CD4-positive, alpha-beta T cell treated with Interferon gamma for 1 hour (primary cell): Measurements from ENCODE around the gene TSPAN5.
"Not testable (repeated sequence)": the region's sequence is repeated elsewhere in the genome, so short reads cannot be mapped to it uniquely, and the experiment has no call there.

Experiments used
- DNase-seq: peaks from one replicate; pipeline ENCODE4 v3.0.0-alpha.2; 2020

TSPAN5 gene

GRCh38 chr4:98658287-98659105 lies at the start of gene TSPAN5:
TSPAN5 (minus strand) TSS chr4:98658611.
- DNase-seq: peak; percentile 82

DNA sequence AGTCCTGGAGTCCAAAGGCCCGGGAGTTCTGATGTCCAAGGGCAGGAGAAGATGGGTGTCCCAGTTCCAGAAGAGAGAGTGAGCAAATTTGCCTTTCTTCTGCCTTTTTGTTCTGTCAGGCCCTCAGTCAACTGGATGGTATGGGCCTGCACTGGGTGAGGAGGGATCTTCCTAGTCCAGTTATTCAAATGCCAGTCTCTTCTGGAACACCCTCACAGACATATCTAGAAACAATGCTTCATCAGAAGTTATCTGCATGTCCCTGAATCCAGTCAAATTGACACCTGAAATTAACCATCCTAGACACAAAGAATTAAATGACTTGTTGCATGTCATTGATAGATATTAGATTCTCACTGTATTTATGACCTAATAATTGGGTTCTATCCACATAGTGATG lies 48.5 kb upstream of the TSPAN5 start:
- no peak for DNase-seq

DNA sequence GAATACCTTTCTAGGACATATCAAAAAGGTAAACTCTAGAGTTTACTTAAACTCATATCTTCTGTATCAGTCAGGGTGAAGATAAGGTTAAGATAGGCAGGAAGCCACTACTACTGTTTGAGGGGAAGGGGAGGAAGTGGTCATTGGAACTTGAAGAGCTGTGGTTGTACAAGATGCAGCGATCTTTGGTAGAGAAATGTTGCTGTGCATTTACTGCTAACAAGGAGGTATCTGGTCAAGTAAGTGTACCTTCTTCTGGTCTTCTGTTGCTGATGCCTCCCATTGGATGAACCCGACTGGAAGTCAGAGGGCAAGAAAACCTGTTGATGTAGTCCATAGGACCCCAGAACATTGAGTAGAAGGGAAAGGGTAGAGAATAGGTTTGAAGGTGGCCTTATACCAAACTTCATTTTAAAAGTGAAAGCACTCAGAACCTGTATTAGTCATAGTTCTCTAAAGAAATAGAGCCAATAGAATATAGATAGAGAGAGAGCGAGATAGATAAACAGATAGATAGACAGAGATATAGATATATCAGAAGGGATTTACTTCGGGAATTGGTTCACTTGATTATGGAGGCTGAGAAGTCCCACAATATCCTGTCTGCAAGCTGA lies 47.9 kb upstream of the TSPAN5 start:
- DNase-seq: peak; percentile 6

DNA sequence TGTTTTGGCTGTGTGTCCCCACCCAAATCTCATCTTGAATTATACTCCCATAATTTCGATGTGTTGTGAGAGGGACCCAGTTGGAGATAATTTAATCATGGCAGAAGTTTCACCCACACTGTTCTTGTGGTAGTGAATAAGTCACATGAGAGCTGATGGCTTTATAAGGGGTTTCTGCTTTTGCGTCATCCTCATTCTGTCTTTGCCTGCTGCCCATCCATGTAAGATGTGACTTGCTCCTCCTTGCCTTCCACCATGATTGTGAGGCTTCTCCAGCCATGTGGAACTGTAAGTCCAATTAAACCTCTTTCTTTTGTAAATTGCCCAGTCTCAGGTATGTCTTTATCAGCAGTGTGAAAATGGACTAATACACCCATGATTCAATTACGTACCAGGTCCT lies 47.2 kb upstream of the TSPAN5 start:
- DNase-seq: not testable (repeated sequence)

DNA sequence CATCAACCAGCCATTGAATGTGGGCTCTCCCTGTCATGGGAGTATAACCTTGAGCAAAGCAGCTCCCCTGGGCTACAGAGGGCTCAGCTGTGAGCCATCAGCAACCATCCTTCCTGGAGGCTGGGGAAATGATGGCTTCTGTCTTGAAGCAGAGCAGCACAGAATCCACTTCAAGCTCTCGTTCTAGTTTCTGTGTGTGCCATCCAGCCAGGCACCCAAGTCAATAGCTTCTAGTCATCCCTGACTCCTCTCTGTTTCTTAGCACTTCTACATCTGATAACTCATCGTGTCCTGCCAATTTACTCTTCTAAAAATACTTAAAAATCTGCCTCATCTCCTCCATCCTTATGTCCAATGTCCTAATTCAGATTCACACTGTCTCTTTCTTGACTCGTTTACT lies 42.2 kb upstream of the TSPAN5 start:
- DNase-seq: no peak

DNA sequence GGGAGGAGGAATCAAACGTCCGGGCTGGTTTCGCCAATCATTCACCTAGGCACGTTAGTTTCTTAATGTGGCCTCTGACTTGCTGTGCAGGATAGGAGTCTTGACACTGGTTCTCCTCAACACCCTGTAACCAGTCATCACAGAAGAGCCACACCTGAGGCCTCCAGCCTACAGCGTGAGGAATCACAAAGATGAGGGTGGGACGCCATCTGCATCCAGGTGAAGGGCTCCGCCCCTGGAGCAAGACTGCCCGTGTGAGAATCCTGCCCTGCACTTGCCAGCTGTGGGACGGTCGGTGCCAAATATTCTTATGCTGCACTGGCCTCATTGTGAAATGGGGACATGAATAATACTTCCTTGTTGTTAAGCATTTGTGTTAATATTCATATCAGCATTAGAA lies 35.7 kb upstream of the TSPAN5 start:
- DNase-seq: no peak

DNA sequence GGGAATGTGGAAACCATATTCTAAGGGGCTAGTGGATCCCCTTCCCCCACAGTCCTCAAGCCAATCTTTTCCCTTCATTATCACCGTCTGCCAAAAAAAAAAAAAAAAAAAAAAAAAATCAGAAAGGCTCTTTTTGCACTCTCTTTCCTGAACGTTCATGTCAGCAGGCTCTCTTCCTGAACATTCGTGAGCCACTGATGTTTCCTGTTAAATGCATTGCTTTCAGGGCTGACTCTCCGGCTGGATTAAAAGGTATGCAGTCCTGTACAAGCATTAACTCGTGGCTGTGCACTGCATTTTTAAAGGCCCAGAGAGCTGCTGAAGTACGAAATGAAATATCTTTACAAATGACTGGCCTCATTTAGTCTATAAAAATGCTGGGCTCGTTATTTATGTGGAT lies 34.0 kb upstream of the TSPAN5 start:
- no peak for DNase-seq

- no peak for DNase-seq
Measured at GRCh38 chr4:98691588-98691987, 33.2 kb upstream of the TSPAN5 start.

- DNase-seq: no peak
Measured at GRCh38 chr4:98689507-98690174, 31.2 kb upstream of the TSPAN5 start.

- no peak for DNase-seq
Measured at GRCh38 chr4:98688411-98689290, 30.2 kb upstream of the TSPAN5 start.

DNA sequence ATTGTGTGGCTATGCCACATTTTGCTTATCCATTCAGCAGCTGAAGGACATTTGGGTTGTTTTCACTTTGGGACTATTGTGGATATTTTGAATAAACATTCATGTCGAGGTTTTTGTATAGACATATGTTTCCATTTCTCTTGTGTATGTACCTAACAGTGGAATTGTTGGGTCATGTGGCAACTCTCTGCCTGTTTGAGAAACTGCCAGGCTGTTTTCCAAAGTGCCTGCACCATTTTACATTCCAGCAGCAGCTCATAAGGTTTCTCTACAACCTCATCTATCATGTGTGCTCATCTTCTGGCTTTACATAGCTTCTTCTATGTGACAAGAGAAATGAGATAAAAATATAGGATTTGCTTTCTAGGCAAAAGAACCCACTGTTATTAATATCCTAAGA lies 29.5 kb upstream of the TSPAN5 start:
- DNase-seq: no peak

GRCh38 chr4:98686847-98687246 lies 28.4 kb upstream of the TSPAN5 start:
- DNase-seq: no peak

DNA sequence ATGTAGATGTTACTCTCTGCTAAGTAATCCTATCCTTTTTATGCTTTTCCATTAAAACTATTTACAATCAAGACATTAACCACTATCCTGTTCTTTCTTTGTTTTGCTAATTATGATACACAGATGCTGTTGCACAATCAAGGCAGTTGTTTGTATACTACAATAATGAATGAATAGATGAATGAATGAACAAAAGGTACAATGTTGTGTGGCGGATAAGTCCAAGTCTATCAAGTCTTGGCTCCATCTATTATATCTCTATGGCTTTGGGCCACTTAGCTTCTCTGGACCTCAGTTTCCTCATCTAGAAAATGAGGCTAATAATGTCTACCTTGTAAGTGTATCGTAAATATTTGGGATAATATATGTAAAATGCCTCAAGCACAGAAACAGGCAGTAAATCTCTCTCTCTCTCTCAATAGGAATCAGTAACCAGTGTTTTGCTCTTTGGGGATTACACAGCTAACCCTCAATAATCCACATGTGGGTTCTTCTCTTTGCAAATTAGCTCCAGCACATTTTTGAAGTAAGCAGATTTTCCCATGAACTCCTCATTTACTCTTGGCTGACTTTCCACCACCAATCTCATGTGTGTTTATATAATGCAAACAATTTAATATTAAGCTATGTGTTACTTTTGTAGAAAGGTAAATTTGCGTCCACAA lies 27.8 kb upstream of the TSPAN5 start:
- DNase-seq: no peak

- no peak for DNase-seq
Measured at GRCh38 chr4:98685225-98686042, 27.0 kb upstream of the TSPAN5 start.

- DNase-seq: no peak
Measured at GRCh38 chr4:98682719-98683118, 24.3 kb upstream of the TSPAN5 start.

DNA sequence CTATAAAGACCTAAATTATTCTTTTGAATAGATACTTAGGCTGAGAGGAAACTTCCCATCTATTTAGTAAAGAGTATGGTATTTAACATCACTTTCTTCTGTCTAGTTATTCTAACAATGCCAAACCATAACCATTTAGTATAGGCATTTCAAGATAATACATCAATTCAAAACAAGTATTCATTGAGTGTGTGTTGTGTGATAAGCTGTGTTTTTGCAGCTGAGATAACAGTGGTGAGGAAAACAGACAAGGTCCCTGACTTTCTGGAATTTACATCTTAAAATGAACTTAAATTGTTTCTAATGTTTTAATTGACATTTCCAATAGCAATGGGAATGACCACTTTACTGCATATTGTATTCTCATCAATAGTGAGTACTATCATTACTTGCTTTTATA lies 22.4 kb upstream of the TSPAN5 start:
- no peak for DNase-seq

GRCh38 chr4:98679738-98680137 lies 21.3 kb upstream of the TSPAN5 start:
- DNase-seq: no peak

DNA sequence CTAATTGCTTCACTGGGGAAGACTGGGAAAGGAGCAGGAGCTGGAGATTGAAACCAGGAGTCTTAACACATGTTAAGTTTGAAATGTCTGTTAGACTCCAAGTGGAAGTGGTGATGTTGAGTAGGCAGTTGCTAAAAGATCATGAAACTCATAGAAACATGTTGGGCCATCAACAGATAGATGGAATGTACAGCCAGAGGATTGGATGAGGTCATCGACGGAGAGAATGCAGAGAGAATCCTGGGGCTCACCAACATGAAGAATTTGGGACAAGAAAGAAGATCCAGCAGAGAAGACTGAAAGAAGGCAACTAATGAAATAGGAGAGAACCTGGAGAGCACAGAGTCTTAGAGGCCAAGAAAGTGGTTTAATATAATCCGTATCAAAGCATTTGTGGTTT lies 19.4 kb upstream of the TSPAN5 start:
- no peak for DNase-seq

DNA sequence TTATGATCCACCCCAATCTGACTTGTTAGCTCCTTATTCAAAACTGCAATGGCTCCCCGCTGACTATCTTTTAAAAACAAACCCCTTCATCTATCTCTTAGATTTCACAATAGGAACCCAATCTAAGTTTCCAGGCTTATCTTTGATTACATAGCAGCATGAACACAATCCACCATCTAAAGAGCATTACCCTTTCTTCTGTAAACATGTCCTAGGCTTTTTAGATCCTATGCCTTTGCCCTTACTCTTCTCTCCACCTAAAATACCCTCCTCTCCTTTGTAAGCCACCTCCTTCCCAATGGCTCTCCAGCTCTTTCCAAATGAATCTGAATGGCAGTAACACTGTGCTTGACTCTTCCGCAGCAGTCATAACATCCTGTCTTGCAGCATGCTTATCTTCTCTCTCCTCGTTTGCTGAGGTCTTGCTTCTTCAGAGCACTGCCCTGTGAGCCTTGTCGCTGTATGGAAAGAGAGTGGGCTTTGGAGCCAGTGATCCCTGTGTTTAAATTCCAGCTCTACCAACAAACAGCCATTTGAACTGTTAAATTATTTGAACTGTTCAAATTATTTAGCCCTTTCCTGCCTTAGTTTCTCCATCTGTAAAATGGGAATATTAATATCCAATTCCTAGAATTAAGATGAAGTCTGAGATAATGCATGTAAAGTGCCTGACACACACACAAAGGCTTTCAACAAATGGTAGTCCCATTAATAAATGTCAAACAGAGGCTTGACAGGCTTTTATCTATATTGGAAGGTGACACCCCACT lies 16.2 kb upstream of the TSPAN5 start:
- no peak for DNase-seq

DNA sequence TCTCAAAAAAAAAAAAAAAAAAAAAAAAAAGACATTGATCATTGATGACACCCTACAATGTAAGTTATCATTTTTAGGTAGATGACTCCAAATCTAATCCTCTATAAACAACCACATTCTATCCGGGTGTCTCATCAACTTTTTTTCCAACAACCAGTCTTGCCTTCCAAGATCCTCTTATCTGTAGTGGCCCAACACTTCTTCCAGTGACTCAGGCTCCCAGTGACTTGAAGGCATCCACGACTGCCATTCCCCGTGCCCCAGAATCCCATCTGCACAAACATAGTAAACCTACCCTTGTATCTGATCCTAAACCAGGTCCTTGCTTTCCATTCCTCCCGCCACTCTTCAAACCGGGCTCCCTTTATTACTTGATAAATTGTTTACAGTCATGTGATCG lies 15.6 kb upstream of the TSPAN5 start:
- no peak for DNase-seq

- no peak for DNase-seq
Measured at GRCh38 chr4:98673288-98673644, 14.9 kb upstream of the TSPAN5 start.
